Measurements from ENCODE around the gene CCDC88C.
A peak's percentile ranks its signal among the peaks of the same experiment; 100 is the strongest.

Gene CCDC88C

GRCh38 chr14:91378930-91379578 lies 38.6 kb downstream of the CCDC88C start:
- no peak for DNase-seq

- DNase-seq, result no peak
Observed at GRCh38 chr14:91377700-91378652, 39.6 kb downstream of the CCDC88C start.

GRCh38 chr14:91376547-91377477 lies 40.8 kb downstream of the CCDC88C start:
- DNase-seq, result no peak

GRCh38 chr14:91375720-91376452 lies 41.7 kb downstream of the CCDC88C start:
- no peak for DNase-seq

GRCh38 chr14:91374879-91375702 lies 42.5 kb downstream of the CCDC88C start:
- DNase-seq, result peak in 17 of 51 donors; percentile 9 to 49 (median 38)

- DNase-seq, result no peak
Observed at GRCh38 chr14:91374287-91374878, 43.2 kb downstream of the CCDC88C start.

- no peak for DNase-seq
Observed at GRCh38 chr14:91373591-91374254, 43.9 kb downstream of the CCDC88C start.

GRCh38 chr14:91372671-91373495 lies 44.7 kb downstream of the CCDC88C start:
- no peak for DNase-seq

GRCh38 chr14:91371990-91372375 lies 45.6 kb downstream of the CCDC88C start:
- DNase-seq, result no peak

- no peak for DNase-seq
Observed at GRCh38 chr14:91371011-91371989, 46.3 kb downstream of the CCDC88C start.

- DNase-seq, result peak in 1 of 51 donors; percentile 16
Observed at GRCh38 chr14:91369628-91370445, 47.8 kb downstream of the CCDC88C start.

- no peak for DNase-seq
Observed at GRCh38 chr14:91368776-91369416, 48.7 kb downstream of the CCDC88C start.

GRCh38 chr14:91367173-91368171 lies 50.1 kb downstream of the CCDC88C start:
- peak in 8 of 51 donors; percentile 21 to 53 (median 26) for DNase-seq

GRCh38 chr14:91366749-91367148 lies 50.9 kb downstream of the CCDC88C start:
- no peak for DNase-seq

Data from hypothalamus (tissue), 51 donors.